SK-N-SH (cell line): ENCODE data around the gene TYK2. TPM values are rescaled to one million over a fixed set of nuclear protein-coding genes. Genes with fewer than 3 reads are reported as not detected.
"Not testable (repeated sequence)": the region's sequence is repeated elsewhere in the genome, so short reads cannot be mapped to it uniquely, and the experiment has no call there.

Source experiments
- CTCF ChIA-PET: fragments of 300-600, 350-600 bp; formaldehyde crosslinking; extraction: SDS; loops from one replicate; lab custom pipeline; 2021; lab: Yijun Ruan, JAX
- POLR2A ChIA-PET: fragments of 350-600 bp; sonication (Branson Sonifier 250); formaldehyde crosslinking; extraction: SDS; loops from one replicate; lab custom pipeline; 2020; ENCODE audit warnings: antibody characterized with exemption, inconsistent platforms; lab: Yijun Ruan, JAX
- DNase-seq: peaks from one replicate; pipeline ENCODE4 v3.0.0; 2012
- H2AFZ ChIP-seq: fragments of 200-600 bp; sonication (generic); 2 replicates; pipeline ENCODE4 v1.8.1; 2016; ENCODE audit warnings: antibody characterized with exemption, mild to moderate bottlenecking, low read depth
- H3F3A ChIP-seq: fragments of 200-600 bp; sonication (generic); replicated peaks from 2 replicates; pipeline ENCODE3; 2016; ENCODE audit warnings: antibody characterized with exemption, mild to moderate bottlenecking; ENCODE audit not compliant: insufficient read depth
- H3K27ac ChIP-seq, 2 experiments: fragments of 200-500 bp in 1 of 2; fragments of 200-600 bp in 1 of 2; sonication (Bioruptor generic) in 1 of 2; sonication (generic), shearing (Covaris generic) in 1 of 2; 2 replicates each; pipeline versions ENCODE4 v1.5.1 to v1.6.1; 2014 to 2016; ENCODE audit warnings: low read depth in 2 of 2, inconsistent platforms in 1 of 2, low read length in 1 of 2, mild to moderate bottlenecking in 1 of 2, mixed read lengths in 1 of 2
- H3K27me3 ChIP-seq: fragments of 200-600 bp; sonication (generic), shearing (Covaris generic); 2 replicates; pipeline ENCODE4 v1.6.1; 2016; ENCODE audit warnings: mixed run types; ENCODE audit not compliant: insufficient read depth
- H3K36me3 ChIP-seq, 2 experiments: fragments of 200-500 bp in 1 of 2; fragments of 200-600 bp in 1 of 2; sonication (Bioruptor generic) in 1 of 2; sonication (generic) in 1 of 2; replicated peaks in 1 of 2; 2 replicates each; pipeline versions ENCODE3 to v1.5.1; 2014 to 2016; ENCODE audit warnings: low read length in 1 of 2, mild to moderate bottlenecking in 1 of 2; ENCODE audit not compliant: insufficient read depth in 2 of 2, control insufficient read depth in 1 of 2
- H3K4me1 ChIP-seq, 2 experiments: fragments of 200-500 bp in 1 of 2; fragments of 200-600 bp in 1 of 2; sonication (Bioruptor generic) in 1 of 2; sonication (generic), shearing (Covaris generic) in 1 of 2; 2 replicates each; pipeline versions ENCODE4 v1.5.1 to v1.6.1; 2014 to 2016; ENCODE audit warnings: low read depth in 1 of 2, low read length in 1 of 2, mixed run types in 1 of 2; ENCODE audit not compliant: insufficient read depth in 2 of 2, control insufficient read depth in 1 of 2
- H3K4me2 ChIP-seq: fragments of 200-600 bp; sonication (generic), shearing (Covaris generic); 2 replicates; pipeline ENCODE4 v1.6.1; 2017; ENCODE audit warnings: mixed run types
- H3K4me3 ChIP-seq, 2 experiments: fragments of 200-500 bp in 1 of 2; fragments of 200-600 bp in 1 of 2; sonication (Bioruptor generic) in 1 of 2; sonication (generic), shearing (Covaris generic) in 1 of 2; 2 replicates each; pipeline versions ENCODE4 v1.5.1 to v1.8.1; 2014 to 2016; ENCODE audit warnings: low read depth in 2 of 2, inconsistent platforms in 1 of 2, low read length in 1 of 2, mild to moderate bottlenecking in 1 of 2, mixed read lengths in 1 of 2, moderate library complexity in 1 of 2
- H3K79me2 ChIP-seq: fragments of 200-600 bp; sonication (generic); 2 replicates; pipeline ENCODE4 v1.8.1; 2017; ENCODE audit warnings: mild to moderate bottlenecking; ENCODE audit not compliant: insufficient read depth
- H3K9ac ChIP-seq: fragments of 200-600 bp; sonication (generic); 2 replicates; pipeline ENCODE4 v1.6.1; 2017; ENCODE audit warnings: mixed run types
- H3K9me2 ChIP-seq: fragments of 200-600 bp; sonication (generic); 2 replicates; pipeline ENCODE4 v1.6.1; 2017; ENCODE audit warnings: mixed run types
- H3K9me3 ChIP-seq: fragments of 200-600 bp; sonication (generic); 2 replicates; pipeline ENCODE4 v1.6.1; 2017; ENCODE audit warnings: mixed run types, mild to moderate bottlenecking, moderate library complexity
- H4K20me1 ChIP-seq: fragments of 200-600 bp; sonication (generic); 2 replicates; pipeline ENCODE4 v1.6.1; 2017; ENCODE audit warnings: mild to moderate bottlenecking, mixed run types; ENCODE audit not compliant: insufficient read depth
- ELF1 ChIP-seq: IDR thresholded peaks from 2 replicates; pipeline ENCODE4 v1.4.0; 2012
- EP300 ChIP-seq, 2 experiments: IDR thresholded peaks; 2 replicates each; pipeline versions ENCODE4 v1.4.0 to v1.6.1; 2012; ENCODE audit warnings: borderline replicate concordance in 1 of 2, low read depth in 1 of 2, low read length in 1 of 2
- FOSL2 ChIP-seq: IDR thresholded peaks from 2 replicates; pipeline ENCODE4 v1.4.0; 2012; ENCODE audit warnings: low read depth, mild to moderate bottlenecking, moderate library complexity, borderline replicate concordance
- FOXJ3 ChIP-seq: sonication (generic); formaldehyde crosslinking; IDR thresholded peaks from 2 replicates; pipeline ENCODE4 v1.5.1; 2020; ENCODE audit warnings: mild to moderate bottlenecking, missing genetic modification reagents
- FOXM1 ChIP-seq: IDR thresholded peaks from 2 replicates; pipeline ENCODE4 v1.4.0; 2012; ENCODE audit warnings: low read depth, mild to moderate bottlenecking
- GATA2 ChIP-seq: sonication (generic); formaldehyde crosslinking; IDR thresholded peaks from 2 replicates; pipeline ENCODE4 v1.5.0; 2020; ENCODE audit warnings: mild to moderate bottlenecking, missing genetic modification reagents
- MEF2A ChIP-seq: IDR thresholded peaks from 2 replicates; pipeline ENCODE4 v1.4.0; 2012; ENCODE audit warnings: low read depth, borderline replicate concordance
- MXI1 ChIP-seq: IDR thresholded peaks from 2 replicates; pipeline ENCODE4 v1.6.1; 2012; ENCODE audit warnings: mild to moderate bottlenecking, low read depth, low read length, improper control_type of control experiment
- NRF1 ChIP-seq: IDR thresholded peaks from 2 replicates; pipeline ENCODE4 v1.6.1; 2012; ENCODE audit warnings: low read depth, mild to moderate bottlenecking, low read length
- RAD21 ChIP-seq: IDR thresholded peaks from 2 replicates; pipeline ENCODE4 v1.6.1; 2012; ENCODE audit warnings: mild to moderate bottlenecking, low read length
- RCOR1 ChIP-seq: fragments of 150-350 bp; IDR thresholded peaks from 2 replicates; pipeline ENCODE4 v1.6.1; 2017; ENCODE audit warnings: antibody characterized with exemption, low read length
- RXRA ChIP-seq: IDR thresholded peaks from 2 replicates; pipeline ENCODE4 v1.4.0; 2012; ENCODE audit warnings: low read depth, mild to moderate bottlenecking, borderline replicate concordance
- SMC3 ChIP-seq: IDR thresholded peaks from 2 replicates; pipeline ENCODE4 v1.6.1; 2012; ENCODE audit warnings: low read depth, low read length, improper control_type of control experiment
- TAF1 ChIP-seq: IDR thresholded peaks from 2 replicates; pipeline ENCODE4 v1.6.1; 2012; ENCODE audit warnings: low read depth, mild to moderate bottlenecking, low read length, moderate library complexity, borderline replicate concordance
- TEAD4 ChIP-seq: IDR thresholded peaks from 2 replicates; pipeline ENCODE4 v1.4.0; 2012; ENCODE audit warnings: mild to moderate bottlenecking, borderline replicate concordance; ENCODE audit not compliant: insufficient read depth
- WGBS: methylation state at CpG from one replicate; pipeline ENCODE4 v1.1.6; 2017; ENCODE audit warnings: low lambda C conversion rate; 5-methylcytosine and 5-hydroxymethylcytosine counted together
- polyA plus RNA-seq, 3 experiments: library from polyadenylated mRNA; depleted of rRNA; stranded (reverse); fragments of >200 nt; gene quantifications; 2 replicates each; pipeline ENCODE4 v1.2.3, GENCODE V29; 2012
- TF ChIP-seq, protein P1 (sequence below): IDR thresholded peaks from 2 replicates; pipeline ENCODE4 v1.4.0; 2012; ENCODE audit warnings: low read depth
- TF ChIP-seq, protein P2 (sequence below): IDR thresholded peaks from 2 replicates; pipeline ENCODE4 v1.4.0; 2012; ENCODE audit warnings: low read depth, borderline replicate concordance
- TF ChIP-seq, protein P3 (sequence below): fragments of 200-600 bp; sonication (generic); IDR thresholded peaks from 2 replicates; pipeline ENCODE4 v1.6.1; 2017; ENCODE audit warnings: antibody characterized with exemption, mild to moderate bottlenecking, moderate library complexity
- TF ChIP-seq, protein P4 (sequence below): fragments of 150-350 bp; IDR thresholded peaks from 2 replicates; pipeline ENCODE4 v1.6.1; 2016; ENCODE audit warnings: mild to moderate bottlenecking, low read depth, low read length

Gene TYK2
- polyA plus RNA-seq, 1 of the 3 experiments (the other 2 are of a cell fraction): 44.6 TPM

DNA sequence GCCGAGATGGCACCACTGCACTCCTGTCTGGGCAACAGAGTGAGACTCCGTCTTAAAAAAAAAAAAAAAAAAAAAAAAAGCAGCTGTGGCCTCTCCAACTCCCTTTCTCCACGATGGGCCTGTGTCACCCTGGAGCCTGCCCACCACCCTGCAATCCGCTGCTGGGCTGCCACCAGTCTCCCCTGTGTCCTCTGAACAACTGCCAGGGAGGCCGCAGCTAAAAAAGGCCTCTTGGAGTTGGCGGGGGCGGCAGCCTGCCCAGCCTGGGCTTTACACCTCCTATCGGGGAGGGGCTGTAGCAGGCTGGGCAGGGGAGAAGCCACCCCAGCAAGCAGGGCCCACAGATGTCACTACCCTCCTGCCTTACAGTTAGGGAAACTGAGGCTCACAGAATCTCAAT is 19.5 kb upstream of the TYK2 start:
- CTCF ChIA-PET: interaction anchor here (0.6 to 14.8 kb wide), 8 partner anchors 8 to 150 kb away, joined by 3 to 313 read pairs (median 12); partner anchors contain the start of genes ICAM1 and PDE4A
- TF ChIP-seq NRF1 (no peak), SMC3 (no peak), EP300 (IDR thresholded peaks at IDR 0.05; ENCODE audit: borderline replicate concordance in 1 of 2, low read depth in 1 of 2, low read length in 1 of 2) (no peak), ELF1 (no peak), TEAD4 (no peak), RXRA (no peak), RCOR1 (no peak), FOSL2 (no peak)
- TF ChIP-seq, protein P1, sequence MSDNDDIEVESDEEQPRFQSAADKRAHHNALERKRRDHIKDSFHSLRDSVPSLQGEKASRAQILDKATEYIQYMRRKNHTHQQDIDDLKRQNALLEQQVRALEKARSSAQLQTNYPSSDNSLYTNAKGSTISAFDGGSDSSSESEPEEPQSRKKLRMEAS: no peak
- no peak overlapping the region for H3K27ac ChIP-seq
- peaks cover 73% of the 10 kb centered on the region for H3K79me2 ChIP-seq
- no peak for DNase-seq
- H3K4me2 ChIP-seq: no peak overlapping the region
- 93% methylated on average over 7 of the region's 8 CpGs for WGBS
- peaks cover 9 to 15% of the 10 kb centered on the region in 2 experiments; a peak in 3 of 4 replicates for H3K4me1 ChIP-seq
- H3K9ac ChIP-seq: no peak overlapping the region
- H3K9me3 ChIP-seq: no peaks in the 10 kb centered on the region
- H3K4me3 ChIP-seq: no peak overlapping the region
- no peak overlapping the region for H2AFZ ChIP-seq
- peaks cover 15 to 21% of the 10 kb centered on the region in 2 experiments for H3K36me3 ChIP-seq
- H3K27me3 ChIP-seq: no peaks in the 10 kb centered on the region
- H4K20me1 ChIP-seq: peaks cover 60% of the 10 kb centered on the region
- no peaks in the 10 kb centered on the region for H3K9me2 ChIP-seq
- no peaks in the 10 kb centered on the region for H3F3A ChIP-seq
- POLR2A ChIA-PET: no interaction called here

DNA sequence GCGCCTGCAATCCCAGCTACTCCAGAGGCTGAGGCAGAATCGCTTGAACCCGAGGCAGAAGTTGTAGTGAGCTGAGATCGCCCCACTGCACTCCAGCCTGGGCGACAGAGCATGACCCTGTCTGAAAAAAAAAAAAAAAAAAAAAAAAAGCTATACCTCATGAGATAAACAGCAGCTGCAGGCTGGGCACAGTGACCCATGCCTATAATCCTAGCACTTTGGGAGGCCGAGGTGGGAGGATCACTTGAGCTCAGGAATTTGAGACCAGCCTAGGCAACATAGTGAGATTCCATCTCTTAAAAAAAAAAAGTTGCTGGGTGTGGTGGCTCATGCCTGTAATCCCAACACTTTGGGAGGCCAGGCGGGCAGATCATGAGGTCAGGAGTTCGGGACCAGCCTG is 19.0 kb upstream of the TYK2 start:
- Histone ChIP-seq H3K79me2 (peaks cover 73% of the 10 kb centered on the region), H4K20me1 (peaks cover 60% of the 10 kb centered on the region), H3K4me1 (peaks cover 9 to 15% of the 10 kb centered on the region in 2 experiments; a peak in 3 of 4 replicates), H3K36me3 (peaks cover 18 to 25% of the 10 kb centered on the region in 2 experiments)
- H2AFZ ChIP-seq, H3K9ac ChIP-seq, POLR2A ChIA-PET, H3K4me2 ChIP-seq, H3F3A ChIP-seq, H3K27me3 ChIP-seq, H3K9me3 ChIP-seq, H3K9me2 ChIP-seq, DNase-seq, H3K4me3 ChIP-seq, H3K27ac ChIP-seq: not testable (repeated sequence)
- CTCF ChIA-PET: interaction anchor here (0.6 to 14.8 kb wide), 7 partner anchors 8 to 149 kb away, joined by 3 to 313 read pairs (median 18); partner anchors contain the start of genes ICAM1 and PDE4A
- WGBS: 95% methylated on average over 8 of the region's 8 CpGs

DNA sequence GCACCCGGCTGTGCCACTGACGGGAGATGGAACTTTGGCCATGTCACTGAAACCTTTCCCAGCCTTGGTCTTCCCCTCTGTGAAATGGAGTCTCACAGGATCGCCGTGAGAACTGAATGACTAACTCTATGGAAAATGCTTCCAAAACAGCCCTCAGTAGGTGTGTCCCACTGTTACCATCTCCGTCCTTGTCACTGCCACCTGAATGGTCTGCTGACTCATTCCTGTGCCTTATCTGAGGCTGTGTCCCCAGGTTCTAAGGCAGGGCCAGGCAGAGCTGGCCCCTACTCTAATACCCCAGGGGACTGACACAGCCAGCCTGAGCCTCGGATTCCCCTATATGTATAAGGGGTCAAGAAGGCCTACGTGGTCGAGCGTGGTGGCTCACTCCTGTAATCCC is 18.4 kb upstream of the TYK2 start:
- Histone ChIP-seq H3K36me3 (peaks cover 18 to 25% of the 10 kb centered on the region in 2 experiments), H3K4me2 (no peak overlapping the region), H3K27me3 (no peaks in the 10 kb centered on the region), H2AFZ (no peak overlapping the region), H3F3A (no peaks in the 10 kb centered on the region), H3K4me3 (no peak overlapping the region), H3K9ac (no peak overlapping the region), H3K9me3 (no peaks in the 10 kb centered on the region), H3K4me1 (peaks cover 9 to 15% of the 10 kb centered on the region in 2 experiments; a peak in 3 of 4 replicates), H3K79me2 (peaks cover 73% of the 10 kb centered on the region), H3K9me2 (no peaks in the 10 kb centered on the region), H3K27ac (no peak overlapping the region), H4K20me1 (peaks cover 60% of the 10 kb centered on the region)
- WGBS: 92% methylated on average over 9 of the region's 9 CpGs
- ChIA-PET POLR2A (no interaction called here), CTCF (interaction anchor here (1.0 to 14.8 kb wide), 6 partner anchors 9 to 148 kb away, joined by 3 to 313 read pairs (median 12); partner anchors contain the start of gene PDE4A)
- DNase-seq: no peak
- TF ChIP-seq MEF2A: no peak
- TF ChIP-seq SMC3: no peak
- no peak for TF ChIP-seq FOXM1
- TF ChIP-seq, protein P2, sequence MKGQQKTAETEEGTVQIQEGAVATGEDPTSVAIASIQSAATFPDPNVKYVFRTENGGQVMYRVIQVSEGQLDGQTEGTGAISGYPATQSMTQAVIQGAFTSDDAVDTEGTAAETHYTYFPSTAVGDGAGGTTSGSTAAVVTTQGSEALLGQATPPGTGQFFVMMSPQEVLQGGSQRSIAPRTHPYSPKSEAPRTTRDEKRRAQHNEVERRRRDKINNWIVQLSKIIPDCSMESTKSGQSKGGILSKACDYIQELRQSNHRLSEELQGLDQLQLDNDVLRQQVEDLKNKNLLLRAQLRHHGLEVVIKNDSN: no peak
- TF ChIP-seq FOXJ3: no peak
- TF ChIP-seq RAD21: no peak
- TF ChIP-seq TAF1: no peak
- TF ChIP-seq, protein P3, sequence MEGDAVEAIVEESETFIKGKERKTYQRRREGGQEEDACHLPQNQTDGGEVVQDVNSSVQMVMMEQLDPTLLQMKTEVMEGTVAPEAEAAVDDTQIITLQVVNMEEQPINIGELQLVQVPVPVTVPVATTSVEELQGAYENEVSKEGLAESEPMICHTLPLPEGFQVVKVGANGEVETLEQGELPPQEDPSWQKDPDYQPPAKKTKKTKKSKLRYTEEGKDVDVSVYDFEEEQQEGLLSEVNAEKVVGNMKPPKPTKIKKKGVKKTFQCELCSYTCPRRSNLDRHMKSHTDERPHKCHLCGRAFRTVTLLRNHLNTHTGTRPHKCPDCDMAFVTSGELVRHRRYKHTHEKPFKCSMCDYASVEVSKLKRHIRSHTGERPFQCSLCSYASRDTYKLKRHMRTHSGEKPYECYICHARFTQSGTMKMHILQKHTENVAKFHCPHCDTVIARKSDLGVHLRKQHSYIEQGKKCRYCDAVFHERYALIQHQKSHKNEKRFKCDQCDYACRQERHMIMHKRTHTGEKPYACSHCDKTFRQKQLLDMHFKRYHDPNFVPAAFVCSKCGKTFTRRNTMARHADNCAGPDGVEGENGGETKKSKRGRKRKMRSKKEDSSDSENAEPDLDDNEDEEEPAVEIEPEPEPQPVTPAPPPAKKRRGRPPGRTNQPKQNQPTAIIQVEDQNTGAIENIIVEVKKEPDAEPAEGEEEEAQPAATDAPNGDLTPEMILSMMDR: no peak
- no peak for TF ChIP-seq FOSL2
- TF ChIP-seq MXI1: no peak
- TF ChIP-seq GATA2 (CRISPR knock-in tag): no peak
- TF ChIP-seq, protein P4, sequence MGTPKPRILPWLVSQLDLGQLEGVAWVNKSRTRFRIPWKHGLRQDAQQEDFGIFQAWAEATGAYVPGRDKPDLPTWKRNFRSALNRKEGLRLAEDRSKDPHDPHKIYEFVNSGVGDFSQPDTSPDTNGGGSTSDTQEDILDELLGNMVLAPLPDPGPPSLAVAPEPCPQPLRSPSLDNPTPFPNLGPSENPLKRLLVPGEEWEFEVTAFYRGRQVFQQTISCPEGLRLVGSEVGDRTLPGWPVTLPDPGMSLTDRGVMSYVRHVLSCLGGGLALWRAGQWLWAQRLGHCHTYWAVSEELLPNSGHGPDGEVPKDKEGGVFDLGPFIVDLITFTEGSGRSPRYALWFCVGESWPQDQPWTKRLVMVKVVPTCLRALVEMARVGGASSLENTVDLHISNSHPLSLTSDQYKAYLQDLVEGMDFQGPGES: no peak
